DMS 273 (cell line): ENCODE measurements around the gene OPTN.
"Not testable (repeated sequence)": the region's sequence is repeated elsewhere in the genome, so short reads cannot be mapped to it uniquely, and the experiment has no call there.

Source experiments
- DNase-seq: peaks from one replicate; lab custom pipeline; 2025; ENCODE audit not compliant: unreplicated experiment; lab: John Stamatoyannopoulos, UW

OPTN gene

GRCh38 chr10:13118784-13119410 is 18.9 kb downstream of the OPTN start:
- DNase-seq, result no peak

DNA sequence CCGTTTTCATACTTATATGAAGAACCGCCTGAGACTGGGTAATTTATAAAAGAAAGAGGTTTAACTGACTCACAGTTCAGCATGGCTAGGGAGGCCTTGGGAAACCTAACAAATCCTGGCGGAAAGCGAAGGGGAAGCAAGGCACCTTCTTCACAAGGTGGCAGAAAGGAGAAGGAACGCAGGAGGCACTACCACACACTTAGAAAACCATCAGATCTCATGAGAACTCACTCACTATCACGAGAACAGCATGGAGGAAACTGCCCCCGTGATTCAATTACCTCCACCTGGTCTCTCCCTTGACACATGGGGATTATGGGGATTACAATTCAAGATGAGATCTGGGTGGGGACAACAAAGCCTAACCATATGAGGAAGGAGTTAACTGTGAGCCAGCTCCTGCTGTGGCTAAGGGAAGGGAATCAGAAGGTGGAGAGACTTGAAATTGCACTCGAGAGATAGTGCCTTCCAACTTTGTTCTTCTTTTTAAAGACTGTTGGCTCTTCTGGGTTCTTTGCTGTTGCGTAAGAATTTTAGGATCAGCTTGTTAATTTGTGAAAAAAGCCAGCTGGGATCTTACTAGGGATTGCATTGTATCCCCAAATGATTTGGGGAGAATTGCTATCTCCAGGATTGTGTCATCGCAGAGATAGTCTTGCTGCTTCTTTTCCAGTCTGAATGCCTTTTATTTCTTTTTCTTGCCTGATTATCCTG is 21.0 kb downstream of the OPTN start:
- DNase-seq, result no peak

DNA sequence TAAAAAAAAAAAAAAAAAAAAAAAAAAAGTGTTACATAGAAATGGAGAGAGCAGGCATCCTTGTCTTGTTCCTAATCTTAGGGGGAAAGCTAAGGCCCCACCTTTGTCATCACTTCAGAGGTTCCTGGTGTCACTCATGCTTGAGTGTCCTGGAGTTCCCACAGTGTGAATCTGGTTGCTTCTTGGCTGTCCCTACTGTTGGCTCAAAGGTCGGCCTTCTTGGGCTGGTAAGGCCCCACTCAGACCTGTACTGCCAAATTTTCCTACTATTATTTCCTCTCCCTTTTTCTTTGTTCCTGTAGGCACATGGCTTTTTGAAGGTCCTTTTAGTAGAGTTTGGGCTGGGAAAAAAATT is 21.5 kb downstream of the OPTN start:
- DNase-seq, result no peak

DNA sequence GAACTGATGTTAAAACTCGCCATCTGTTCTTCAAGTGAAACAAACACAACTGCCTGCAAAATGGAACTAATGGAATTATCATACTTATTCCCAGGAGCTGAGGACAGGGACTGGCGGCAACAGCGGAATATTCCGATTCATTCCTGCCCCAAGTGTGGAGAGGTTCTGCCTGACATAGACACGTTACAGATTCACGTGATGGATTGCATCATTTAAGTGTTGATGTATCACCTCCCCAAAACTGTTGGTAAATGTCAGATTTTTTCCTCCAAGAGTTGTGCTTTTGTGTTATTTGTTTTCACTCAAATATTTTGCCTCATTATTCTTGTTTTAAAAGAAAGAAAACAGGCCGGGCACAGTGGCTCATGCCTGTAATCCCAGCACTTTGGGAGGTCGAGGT is 36.7 kb downstream of the OPTN start:
- DNase-seq, result peak; percentile 2

- DNase-seq, result peak; percentile 55
Observed at GRCh38 chr10:13139150-13139549, 39.2 kb downstream of the OPTN start.

DNA sequence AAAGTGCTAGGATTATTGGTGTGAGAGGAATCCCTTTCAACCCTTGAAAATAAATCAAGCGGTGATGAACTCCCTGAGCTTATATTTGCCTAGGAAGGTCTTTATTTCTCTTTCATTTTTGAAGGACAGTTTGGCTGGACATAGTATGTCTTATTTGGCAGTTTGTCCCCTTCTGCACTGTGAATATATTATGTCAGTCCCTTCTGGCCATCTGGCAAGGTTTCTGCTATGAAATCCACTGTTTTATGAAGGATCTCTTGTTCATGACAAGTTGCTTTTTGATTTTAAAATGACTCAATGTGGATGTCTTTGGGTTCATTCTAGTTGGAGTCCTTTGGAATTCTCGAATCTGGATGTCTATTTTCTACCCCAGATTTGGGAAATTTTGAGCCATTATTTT is 39.7 kb downstream of the OPTN start:
- peak; percentile 55 for DNase-seq

DNA sequence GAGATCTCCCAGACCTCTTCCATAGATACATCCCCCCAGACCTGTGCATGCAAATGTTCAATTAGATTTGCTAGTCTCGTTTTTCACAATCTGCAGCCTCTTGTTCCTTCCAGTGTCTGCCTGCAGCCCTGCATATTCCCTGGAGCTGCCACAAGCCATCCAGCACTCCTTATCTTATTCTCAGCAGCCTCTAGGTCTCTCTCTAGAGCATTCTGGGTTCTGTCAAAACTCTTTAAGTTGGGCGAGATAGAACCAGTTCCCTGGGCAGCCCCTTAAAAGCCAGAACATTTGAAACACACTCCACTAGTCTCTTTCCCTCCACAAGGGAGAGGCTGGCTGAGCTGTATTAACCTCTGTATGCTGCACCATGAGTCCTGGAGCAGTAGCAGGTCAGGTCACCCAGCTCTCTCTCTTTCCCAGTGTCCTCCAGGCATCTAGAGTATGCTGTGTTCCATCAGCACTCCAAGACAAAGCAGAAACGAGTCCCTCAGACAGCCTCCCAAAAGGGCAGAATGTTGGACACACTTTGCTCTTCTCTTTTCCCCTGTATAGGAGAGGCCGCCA is 40.7 kb downstream of the OPTN start:
- no peak for DNase-seq

GRCh38 chr10:13143766-13144165 is 43.8 kb downstream of the OPTN start:
- no peak for DNase-seq

GRCh38 chr10:13144814-13145213 is 44.9 kb downstream of the OPTN start:
- DNase-seq, result no peak

DNA sequence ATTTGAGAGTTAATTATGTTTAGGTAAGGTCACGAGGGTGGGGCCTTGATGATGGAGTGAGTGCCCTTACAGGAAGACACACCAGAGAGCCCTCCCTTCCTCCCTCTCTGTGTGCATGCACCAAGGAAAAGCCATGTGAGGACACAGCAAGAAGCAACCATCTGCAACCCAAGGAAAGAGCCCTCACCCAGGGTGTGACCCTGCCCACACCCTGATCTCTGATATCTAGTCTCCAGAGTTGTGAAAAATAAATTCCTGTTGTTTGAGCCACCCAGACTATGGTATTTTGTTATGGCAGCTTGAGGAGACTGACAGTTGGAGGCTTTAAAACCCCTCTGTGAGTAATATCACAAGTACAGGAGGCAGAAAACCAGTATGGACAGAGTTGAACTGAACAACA is 46.4 kb downstream of the OPTN start:
- DNase-seq, result no peak

DNA sequence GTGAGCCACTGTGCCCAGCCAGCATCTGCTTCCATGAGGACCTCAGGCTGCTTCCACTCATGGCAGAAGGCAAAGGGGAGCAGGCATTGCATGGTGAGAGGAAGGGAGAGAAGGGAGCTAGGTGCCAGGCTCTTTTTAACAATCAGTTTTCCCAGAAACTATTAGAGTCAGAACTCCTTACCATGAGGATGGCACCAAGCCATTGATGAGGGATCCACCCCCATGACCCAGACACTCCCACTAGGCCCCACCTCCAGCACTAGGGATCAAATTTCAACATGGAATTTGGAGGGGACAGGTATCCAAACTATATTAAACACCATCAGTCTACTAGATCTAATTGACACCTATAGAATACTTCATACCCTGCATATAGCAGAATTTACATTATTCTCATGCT is 47.2 kb downstream of the OPTN start:
- DNase-seq, result no peak

- DNase-seq, result no peak
Observed at GRCh38 chr10:13152296-13152695, 52.3 kb downstream of the OPTN start.

GRCh38 chr10:13155860-13156259 is 55.9 kb downstream of the OPTN start:
- not testable (repeated sequence) for DNase-seq

DNA sequence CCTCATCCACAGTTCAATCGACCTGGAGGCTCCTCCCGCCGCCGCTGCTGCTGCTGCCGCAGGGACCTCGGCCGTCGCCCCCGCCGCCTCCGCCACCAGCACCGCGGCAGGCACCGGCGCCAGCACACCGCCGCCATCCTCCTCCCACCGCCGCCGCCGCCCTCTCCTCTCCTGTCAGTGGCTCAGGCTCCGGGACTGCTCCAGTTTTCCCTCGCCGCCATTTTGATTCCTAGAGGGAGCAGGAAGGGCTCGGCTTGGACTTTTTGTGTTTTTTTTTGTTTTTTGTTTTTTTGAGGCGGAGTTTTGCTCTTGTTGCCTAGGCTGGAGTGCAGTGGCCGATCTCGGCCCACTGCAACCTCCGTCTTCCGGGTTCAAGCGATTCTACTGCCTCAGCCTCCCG is 58.4 kb downstream of the OPTN start:
- DNase-seq, result peak; percentile 50

GRCh38 chr10:13160934-13161856 is 61.2 kb downstream of the OPTN start, which contains the start of gene MCM10:
Gene MCM10 (plus strand): TSS chr10:13161558. CDS start chr10:13164203, 2,645 bp downstream.
- peak; percentile 99 for DNase-seq

- DNase-seq, result peak; percentile 57
Observed at GRCh38 chr10:13161857-13162271, 61.9 kb downstream of the OPTN start.

DNA sequence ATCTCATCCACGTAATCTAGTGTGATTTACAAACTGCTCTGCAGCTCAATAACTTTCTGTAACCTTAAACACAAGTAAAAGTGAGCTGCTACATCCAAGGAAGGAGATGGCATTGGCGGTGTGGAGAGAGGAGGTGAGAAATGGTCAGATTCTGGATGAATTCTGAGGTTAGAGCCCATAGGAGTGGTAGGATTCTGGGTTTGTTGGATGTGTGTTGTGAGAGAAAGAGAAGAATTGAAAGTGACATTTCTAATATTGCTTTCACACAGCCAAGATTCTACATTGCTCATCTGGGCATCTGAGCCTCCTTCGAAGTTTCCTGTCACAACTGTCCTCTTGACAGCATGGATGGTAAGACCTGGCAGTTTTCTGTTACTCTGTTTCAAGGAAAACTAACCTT is 63.9 kb downstream of the OPTN start:
- no peak for DNase-seq

DNA sequence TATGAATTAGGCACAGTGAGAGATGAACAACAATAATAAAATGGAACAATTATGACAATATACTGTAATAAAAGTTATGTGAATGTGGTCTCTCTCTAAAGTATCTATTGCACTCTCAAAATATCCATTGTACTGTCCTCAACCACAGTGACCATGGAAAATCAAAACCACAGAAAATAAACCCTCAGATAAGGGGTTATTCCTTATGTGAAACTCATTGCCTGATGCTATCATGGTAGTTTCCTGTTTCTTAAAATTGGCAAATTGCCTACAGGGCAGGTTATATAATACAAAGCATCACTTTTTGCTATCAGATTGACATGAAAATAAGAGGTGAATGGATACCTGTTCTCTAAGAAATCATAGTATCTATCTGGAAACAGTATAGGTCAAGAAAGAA is 65.2 kb downstream of the OPTN start:
- no peak for DNase-seq

DNA sequence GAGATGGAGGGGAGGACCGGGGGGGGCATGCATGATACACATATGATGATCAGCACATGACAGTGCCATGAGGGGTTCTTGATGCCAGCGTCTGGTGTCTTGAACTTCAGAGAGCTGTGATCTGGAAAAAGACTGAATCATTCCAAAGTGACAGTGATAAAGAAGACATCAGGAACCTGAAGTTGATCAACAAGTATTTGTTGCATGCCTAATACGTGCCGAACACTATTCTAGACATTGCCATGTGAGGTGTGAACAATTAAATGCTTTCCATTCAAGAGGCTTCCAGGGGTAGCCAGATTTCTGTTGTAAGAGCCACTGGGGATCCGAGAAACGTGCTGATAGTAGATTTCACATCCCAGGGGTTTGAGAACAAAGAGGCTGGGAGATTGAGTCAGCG is 67.6 kb downstream of the OPTN start:
- DNase-seq, result no peak

DNA sequence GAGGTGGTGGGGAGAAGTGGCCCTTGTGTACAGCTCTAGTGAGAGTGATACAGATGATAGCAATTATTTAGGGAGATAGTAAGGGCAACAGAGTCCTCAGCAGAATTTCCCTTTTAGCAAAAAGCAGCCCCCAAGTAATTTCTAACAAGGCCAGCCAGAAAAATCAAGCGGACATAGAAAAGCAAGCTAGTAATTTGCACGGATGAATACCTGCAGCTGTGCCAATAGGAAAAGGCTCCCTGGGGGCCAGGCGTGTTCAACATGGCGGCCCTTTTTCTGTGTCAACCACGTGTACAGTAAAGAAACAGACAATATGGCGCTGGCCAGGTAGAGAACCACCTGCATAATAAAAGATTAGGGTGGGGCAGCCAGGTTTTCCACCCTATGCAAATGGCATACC is 68.8 kb downstream of the OPTN start:
- DNase-seq, result no peak

GRCh38 chr10:13173616-13174015 is 73.7 kb downstream of the OPTN start:
- DNase-seq, result no peak
